Testis (tissue), 2 donors: ENCODE results near the gene HDAC1.

ENCODE experiments used
- CTCF ChIP-seq, 3 experiments: fragments of 450-650 bp in 2 of 3; fragments of 200-600 bp in 1 of 3; sonication (generic) in 1 of 3; IDR thresholded peaks; one replicate each; pipeline ENCODE4 v1.5.1; 2016 to 2019; ENCODE audit warnings: antibody characterized with exemption in 3 of 3, mild to moderate bottlenecking in 2 of 3, moderate library complexity in 1 of 3
- POLR2A ChIP-seq: fragments of 450-650 bp; IDR thresholded peaks from one replicate; pipeline ENCODE4 v1.6.1; 2017; ENCODE audit warnings: antibody characterized with exemption, mild to moderate bottlenecking, moderate library complexity

- TF ChIP-seq CTCF (IDR thresholded peaks at IDR 0.05) (no peak), POLR2A (no peak)
Measured at GRCh38 chr1:32346532-32347157, 54.8 kb downstream of the HDAC1 start.
